Calu3 (cell line): ENCODE data around the gene HAGHL. TPM values are rescaled to one million over a fixed set of nuclear protein-coding genes. Genes with fewer than 3 reads are reported as not detected.

ENCODE experiments used
- BruUV-seq: library from RNA; stranded (reverse); fragments of 400-500 nt; replicated peaks from 2 replicates; lab custom pipeline; 2021; lab: Mats Ljungman, UMichigan
- CTCF ChIA-PET: fragments of 300-600 bp; sonication (Branson Sonifier 250); formaldehyde crosslinking; loops from one replicate; lab custom pipeline; 2022; ENCODE audit warnings: antibody characterized with exemption; lab: Charles Lee
- DNase-seq: peaks from one replicate; pipeline ENCODE4 v3.0.0; 2022
- H3K27ac Mint-ChIP-seq: one replicate; pipeline ENCODE4 v1.8.0; 2022; ENCODE audit warnings: mixed read lengths; ENCODE audit not compliant: unreplicated experiment
- H3K27me3 Mint-ChIP-seq: one replicate; pipeline ENCODE4 v1.8.0; 2022; ENCODE audit warnings: mixed read lengths; ENCODE audit not compliant: unreplicated experiment
- H3K36me3 Mint-ChIP-seq: one replicate; pipeline ENCODE4 v1.8.0; 2022; ENCODE audit warnings: mild to moderate bottlenecking, moderate library complexity, mixed read lengths; ENCODE audit not compliant: insufficient read depth, unreplicated experiment
- H3K4me1 Mint-ChIP-seq: one replicate; pipeline ENCODE4 v1.8.0; 2022; ENCODE audit warnings: mild to moderate bottlenecking, low read depth, mixed read lengths; ENCODE audit not compliant: unreplicated experiment
- H3K4me3 Mint-ChIP-seq: one replicate; pipeline ENCODE4 v1.8.0; 2022; ENCODE audit warnings: mild to moderate bottlenecking, low read depth, moderate library complexity, mixed read lengths; ENCODE audit not compliant: unreplicated experiment
- H3K9me3 Mint-ChIP-seq: one replicate; pipeline ENCODE4 v1.8.0; 2022; ENCODE audit warnings: low read depth, mixed read lengths; ENCODE audit not compliant: unreplicated experiment
- intact Hi-C: fragments of 100-400 bp; cut with micrococcal nuclease; formaldehyde crosslinking; loops from one replicate; pipeline ENCODE4 v1.10.0; 2022; ENCODE audit not compliant: unreplicated experiment
- total RNA-seq: library from RNA; stranded (reverse); gene quantifications from 2 replicates; pipeline ENCODE4 v1.2.3, GENCODE V29; 2022
- TF ChIP-seq, protein P1 (sequence below): fragments of 200-600 bp; IDR thresholded peaks from one replicate; pipeline ENCODE4 v1.8.0; 2022; ENCODE audit warnings: antibody characterized with exemption; ENCODE audit not compliant: unreplicated experiment

The HAGHL gene
- total RNA-seq, 1 experiment from 2014 or later = 11.7 TPM

GRCh38 chr16:714558-715476 is 12.1 kb upstream of the HAGHL start, which contains the start of gene METRN:
Gene METRN, plus strand, starts transcription at chr16:715118. Its CDS starts 172 bp downstream, at chr16:715290.
- no peaks in the 10 kb centered on the region for H3K9me3 Mint-ChIP-seq
- intact Hi-C loops = loop anchor here (5.0 kb wide), 1 partner anchor 72 kb away; the partner anchor contains the start of genes CHTF18 and RPUSD1
- no TSS peak for BruUV-seq

GRCh38 chr16:715477-716199 is 11.3 kb upstream of the HAGHL start:
- Mint-ChIP-seq H3K9me3 (no peaks in the 10 kb centered on the region), H3K27me3 (peaks cover 11% of the 10 kb centered on the region), H3K4me3 (peak overlapping the region; percentile 78), H3K27ac (peak overlapping the region; percentile 83), H3K36me3 (peaks cover 70% of the 10 kb centered on the region), H3K4me1 (peaks cover 27% of the 10 kb centered on the region)
- DNase-seq = peak; percentile 63
- intact Hi-C loops = no loop called here
- CTCF ChIA-PET = interaction anchor here (0.7 to 1.3 kb wide), 5 partner anchors 10 to 69 kb away, joined by 3 to 10 read pairs (median 4); partner anchors contain the start of genes CCDC78, CIAO3 and HAGHL
- TF ChIP-seq, protein P1, sequence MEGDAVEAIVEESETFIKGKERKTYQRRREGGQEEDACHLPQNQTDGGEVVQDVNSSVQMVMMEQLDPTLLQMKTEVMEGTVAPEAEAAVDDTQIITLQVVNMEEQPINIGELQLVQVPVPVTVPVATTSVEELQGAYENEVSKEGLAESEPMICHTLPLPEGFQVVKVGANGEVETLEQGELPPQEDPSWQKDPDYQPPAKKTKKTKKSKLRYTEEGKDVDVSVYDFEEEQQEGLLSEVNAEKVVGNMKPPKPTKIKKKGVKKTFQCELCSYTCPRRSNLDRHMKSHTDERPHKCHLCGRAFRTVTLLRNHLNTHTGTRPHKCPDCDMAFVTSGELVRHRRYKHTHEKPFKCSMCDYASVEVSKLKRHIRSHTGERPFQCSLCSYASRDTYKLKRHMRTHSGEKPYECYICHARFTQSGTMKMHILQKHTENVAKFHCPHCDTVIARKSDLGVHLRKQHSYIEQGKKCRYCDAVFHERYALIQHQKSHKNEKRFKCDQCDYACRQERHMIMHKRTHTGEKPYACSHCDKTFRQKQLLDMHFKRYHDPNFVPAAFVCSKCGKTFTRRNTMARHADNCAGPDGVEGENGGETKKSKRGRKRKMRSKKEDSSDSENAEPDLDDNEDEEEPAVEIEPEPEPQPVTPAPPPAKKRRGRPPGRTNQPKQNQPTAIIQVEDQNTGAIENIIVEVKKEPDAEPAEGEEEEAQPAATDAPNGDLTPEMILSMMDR = no peak
- no TSS peak for BruUV-seq

More at GRCh38 chr16:714558-715476, 12.1 kb upstream of the HAGHL start, which contains the start of gene METRN:
- peak within 1 kb of the TSS; percentile 83 for H3K27ac Mint-ChIP-seq
- peaks cover 22% of the 10 kb centered on the region for H3K4me1 Mint-ChIP-seq
- peaks cover 62% of the 10 kb centered on the region for H3K36me3 Mint-ChIP-seq
- peak; percentile 98 for DNase-seq
- TF ChIP-seq, protein P1 = no peak
- H3K27me3 Mint-ChIP-seq = peaks cover 19% of the 10 kb centered on the region
- CTCF ChIA-PET = interaction anchor here (0.6 to 1.1 kb wide), 2 partner anchors 20 to 43 kb away, joined by 3 to 4 read pairs; no protein-coding TSS in a partner anchor
- peak within 1 kb of the TSS; percentile 78 for H3K4me3 Mint-ChIP-seq

- Mint-ChIP-seq H3K4me1 (peaks cover 27% of the 10 kb centered on the region), H3K27ac (peak overlapping the region; percentile 83), H3K27me3 (peaks cover 6% of the 10 kb centered on the region), H3K9me3 (no peaks in the 10 kb centered on the region), H3K4me3 (peak overlapping the region; percentile 78), H3K36me3 (peaks cover 75% of the 10 kb centered on the region)
- no TSS peak for BruUV-seq
- TF ChIP-seq, protein P1 = no peak
- peak; percentile 77 for DNase-seq
- intact Hi-C loops = no loop called here
- CTCF ChIA-PET = interaction anchor here (0.7 to 1.3 kb wide), 5 partner anchors 10 to 69 kb away, joined by 3 to 10 read pairs (median 4); partner anchors contain the start of genes CCDC78, CIAO3 and HAGHL
Measured at GRCh38 chr16:716200-716568, 10.7 kb upstream of the HAGHL start.

DNA sequence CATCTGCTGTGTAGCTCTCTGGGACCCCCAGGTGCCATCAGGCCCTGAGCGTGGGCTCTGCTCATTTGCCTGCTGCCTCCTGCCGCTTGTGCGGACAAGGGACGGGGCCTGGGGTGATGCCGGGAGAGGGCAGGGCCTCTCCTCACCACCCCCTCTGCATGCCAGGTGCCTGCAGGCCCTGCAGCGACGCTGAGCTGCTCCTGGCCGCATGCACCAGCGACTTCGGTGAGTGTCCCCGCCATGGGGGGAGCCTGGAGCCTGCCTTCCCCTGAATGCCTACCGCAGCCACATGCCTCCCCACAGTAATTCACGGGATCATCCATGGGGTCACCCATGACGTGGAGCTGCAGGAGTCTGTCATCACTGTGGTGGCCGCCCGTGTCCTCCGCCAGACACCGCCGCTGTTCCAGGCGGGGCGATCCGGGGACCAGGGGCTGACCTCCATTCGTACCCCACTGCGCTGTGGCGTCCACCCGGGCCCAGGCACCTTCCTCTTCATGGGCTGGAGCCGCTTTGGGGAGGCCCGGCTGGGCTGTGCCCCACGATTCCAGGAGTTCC is 10.1 kb upstream of the HAGHL start:
- Mint-ChIP-seq H3K36me3 (peaks cover 82% of the 10 kb centered on the region), H3K27ac (peak overlapping the region; percentile 83), H3K4me3 (peak overlapping the region; percentile 78), H3K9me3 (no peaks in the 10 kb centered on the region), H3K27me3 (no peaks in the 10 kb centered on the region), H3K4me1 (peaks cover 27% of the 10 kb centered on the region)
- intact Hi-C loops = no loop called here
- CTCF ChIA-PET = interaction anchor here (0.9 to 1.3 kb wide), 2 partner anchors 9 to 24 kb away, joined by 5 to 10 read pairs; partner anchors contain the start of genes CCDC78, CIAO3 and HAGHL
- BruUV-seq = no TSS peak
- no peak for DNase-seq
- TF ChIP-seq, protein P1 = no peak
